Peyer's patch (tissue), 4 donors: ENCODE measurements around the gene CELSR1.

Experiments used
- POLR2A ChIP-seq, 2 donors: fragments of 450-650 bp; IDR thresholded peaks; one replicate each; pipeline ENCODE4 v1.5.1; 2017; ENCODE audit warnings: antibody characterized with exemption in 2 of 2, mild to moderate bottlenecking in 2 of 2, moderate library complexity in 2 of 2
- TF ChIP-seq, protein P1 (sequence below), 6 experiments: fragments of 450-650 bp in 4 of 6; fragments of 200-600 bp in 2 of 6; sonication (generic) in 1 of 6; IDR thresholded peaks; one replicate each; pipeline ENCODE4 v1.5.1; 2017 to 2019; ENCODE audit warnings: antibody characterized with exemption in 6 of 6, mild to moderate bottlenecking in 3 of 6, moderate library complexity in 1 of 6

DNA sequence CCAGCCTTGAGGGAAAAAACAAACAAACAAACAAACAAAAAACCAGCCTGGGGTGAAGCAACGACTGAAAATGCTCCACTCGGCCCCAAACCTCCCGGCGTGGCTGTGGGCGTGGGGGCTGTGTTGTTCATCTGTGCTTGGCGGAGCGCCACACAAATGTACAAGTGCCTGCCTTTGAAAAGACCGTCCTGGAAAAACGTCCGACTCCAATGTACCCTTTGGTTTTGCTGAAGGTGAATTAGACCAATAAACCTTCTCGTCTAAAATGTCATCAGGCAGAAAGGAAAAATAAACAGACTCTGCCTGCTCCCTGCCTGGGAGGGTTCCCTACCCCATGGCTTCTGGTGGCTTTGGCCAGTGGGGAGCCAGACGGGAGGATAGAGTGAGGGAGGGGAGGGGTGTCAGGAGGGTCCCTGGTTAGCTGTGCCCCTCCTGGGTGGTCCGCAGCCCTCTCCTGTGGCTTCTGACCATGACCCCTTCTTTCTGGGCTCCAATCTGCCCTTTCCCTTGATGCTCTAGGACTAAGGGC lies 108.0 kb downstream of the CELSR1 start:
- TF ChIP-seq, protein P1, sequence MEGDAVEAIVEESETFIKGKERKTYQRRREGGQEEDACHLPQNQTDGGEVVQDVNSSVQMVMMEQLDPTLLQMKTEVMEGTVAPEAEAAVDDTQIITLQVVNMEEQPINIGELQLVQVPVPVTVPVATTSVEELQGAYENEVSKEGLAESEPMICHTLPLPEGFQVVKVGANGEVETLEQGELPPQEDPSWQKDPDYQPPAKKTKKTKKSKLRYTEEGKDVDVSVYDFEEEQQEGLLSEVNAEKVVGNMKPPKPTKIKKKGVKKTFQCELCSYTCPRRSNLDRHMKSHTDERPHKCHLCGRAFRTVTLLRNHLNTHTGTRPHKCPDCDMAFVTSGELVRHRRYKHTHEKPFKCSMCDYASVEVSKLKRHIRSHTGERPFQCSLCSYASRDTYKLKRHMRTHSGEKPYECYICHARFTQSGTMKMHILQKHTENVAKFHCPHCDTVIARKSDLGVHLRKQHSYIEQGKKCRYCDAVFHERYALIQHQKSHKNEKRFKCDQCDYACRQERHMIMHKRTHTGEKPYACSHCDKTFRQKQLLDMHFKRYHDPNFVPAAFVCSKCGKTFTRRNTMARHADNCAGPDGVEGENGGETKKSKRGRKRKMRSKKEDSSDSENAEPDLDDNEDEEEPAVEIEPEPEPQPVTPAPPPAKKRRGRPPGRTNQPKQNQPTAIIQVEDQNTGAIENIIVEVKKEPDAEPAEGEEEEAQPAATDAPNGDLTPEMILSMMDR (IDR thresholded peaks at IDR 0.05): no peak
- no peak for TF ChIP-seq POLR2A (IDR thresholded peaks at IDR 0.05)
